HUDEP-2 (cell line): Measurements from ENCODE around the gene TFRC.
"Not testable (repeated sequence)": the region's sequence is repeated elsewhere in the genome, so short reads cannot be mapped to it uniquely, and the experiment has no call there.

Experiments used
- DNase-seq, 76 experiments: peaks; one replicate each; lab custom pipeline; 2025; ENCODE audit not compliant: unreplicated experiment in 76 of 76; lab: John Stamatoyannopoulos, UW

TFRC gene

DNA sequence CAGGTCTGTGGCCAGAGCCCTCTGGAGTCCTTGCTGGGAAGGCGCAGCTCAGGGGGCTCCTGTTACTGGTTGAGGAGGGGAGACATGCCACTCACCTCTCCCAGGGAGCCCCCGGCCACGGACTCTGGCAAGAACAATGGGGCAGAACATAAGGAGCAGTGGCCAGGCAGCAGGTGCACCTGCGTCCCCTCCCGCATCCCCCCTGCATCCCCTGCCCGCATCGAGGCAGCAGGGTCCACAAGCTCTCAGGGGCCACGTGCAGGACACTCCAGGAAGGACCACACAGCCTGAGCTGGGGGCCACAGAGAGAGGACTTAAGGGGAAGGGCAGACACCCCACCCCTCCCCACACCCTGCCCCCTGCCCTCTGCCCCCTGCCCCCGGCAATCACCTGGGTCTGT, 73.0 kb downstream of the TFRC start:
- DNase-seq: no peak

DNA sequence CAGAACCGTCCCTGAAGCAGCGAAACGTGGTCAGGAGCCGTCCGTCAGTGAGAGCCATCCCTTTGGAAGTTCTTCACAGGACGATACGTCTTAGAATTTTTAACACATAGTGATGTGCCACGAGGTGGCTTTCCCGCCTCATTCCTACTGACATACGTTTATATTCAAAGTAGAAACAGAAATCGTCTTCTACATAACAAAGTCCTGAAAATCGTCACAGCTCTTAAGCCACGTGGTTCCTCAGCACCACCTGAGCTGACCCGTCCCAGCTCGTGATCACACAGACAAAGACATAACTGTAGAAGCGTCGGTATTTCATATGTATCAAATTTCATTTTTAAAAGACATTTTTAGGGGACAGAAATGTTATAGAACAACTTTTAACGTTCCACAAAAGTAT, 73.5 kb downstream of the TFRC start:
- DNase-seq: no peak

DNA sequence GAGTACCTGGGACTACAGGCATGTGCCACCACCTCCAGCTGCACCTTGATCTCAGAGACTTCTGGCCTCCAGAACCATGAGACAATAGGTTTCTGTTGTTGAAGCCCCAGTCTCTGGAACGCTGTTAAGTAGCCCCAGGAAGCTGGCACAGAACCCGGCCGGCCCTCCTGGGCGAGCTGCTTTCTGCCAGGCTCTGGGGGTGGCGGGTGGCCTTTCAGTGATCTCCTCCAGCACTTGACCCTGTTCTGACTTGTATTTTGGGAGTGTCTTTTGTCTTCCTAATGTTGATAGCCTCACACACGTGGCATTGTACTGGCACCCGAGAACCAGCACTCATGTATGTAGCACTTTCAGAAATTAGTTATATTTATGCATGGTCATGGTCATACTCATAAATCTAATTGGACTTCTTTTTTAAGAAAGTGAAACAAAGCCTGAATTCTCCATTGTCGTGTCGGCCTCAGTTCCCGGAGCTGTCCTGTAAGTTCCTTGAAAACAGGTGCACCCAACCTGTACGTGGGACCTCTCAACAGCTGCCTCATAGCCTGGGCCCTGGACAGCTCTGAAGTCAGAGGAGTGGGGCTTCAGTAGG, 74.0 kb downstream of the TFRC start:
- no peak for DNase-seq

DNA sequence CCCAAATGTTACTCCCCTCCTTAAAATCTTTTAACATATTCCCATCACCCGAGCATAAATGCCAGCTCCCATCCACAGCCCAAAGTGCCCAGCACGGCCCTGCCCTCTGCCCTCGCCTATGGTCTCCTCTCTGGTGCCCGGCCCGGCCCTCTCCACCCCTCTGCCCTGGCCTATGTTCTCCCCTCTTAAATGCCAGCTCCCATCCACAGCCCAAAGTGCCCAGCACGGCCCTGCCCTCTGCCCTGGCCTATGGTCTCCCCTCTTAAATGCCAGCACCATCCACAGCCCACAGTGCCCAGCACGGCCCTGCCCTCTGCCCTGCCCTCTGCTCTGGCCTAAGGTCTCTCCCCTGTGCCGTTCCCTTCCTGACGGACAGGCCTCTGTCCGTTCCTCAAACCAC, 76.6 kb downstream of the TFRC start:
- not testable (repeated sequence) for DNase-seq

DNA sequence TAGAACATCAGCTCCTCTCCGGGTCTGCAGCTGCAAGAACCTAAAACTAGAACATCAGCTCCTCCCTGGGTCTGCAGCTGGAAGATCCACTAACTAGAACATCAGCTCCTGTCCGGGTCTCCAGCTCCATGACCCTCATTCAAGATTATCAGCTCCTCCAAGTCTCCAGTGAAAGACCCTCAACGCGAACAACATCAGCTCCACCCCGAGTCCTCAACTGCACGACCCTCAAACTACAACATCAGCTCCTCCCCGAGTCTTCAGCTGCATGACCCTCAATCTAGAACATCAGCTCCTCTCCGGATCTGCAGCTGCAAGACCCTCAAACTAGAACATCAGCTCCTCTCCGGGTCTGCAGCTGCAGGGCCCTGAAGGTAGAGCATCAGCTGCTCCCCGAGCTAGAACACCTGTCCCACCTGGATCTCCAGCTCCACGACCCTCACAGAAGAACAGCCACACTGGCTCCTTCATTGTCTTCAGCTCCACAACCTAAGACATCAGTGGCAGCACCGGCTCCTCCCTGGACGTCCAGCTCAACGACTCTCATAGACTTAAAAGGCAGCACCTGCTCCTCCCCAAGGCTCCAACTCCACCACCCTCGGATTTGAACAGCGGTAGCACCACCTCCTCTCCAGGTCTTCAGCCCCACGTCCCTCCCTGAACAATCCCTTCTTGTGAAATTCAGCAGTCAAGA, 77.4 kb downstream of the TFRC start:
- DNase-seq: not testable (repeated sequence)

DNA sequence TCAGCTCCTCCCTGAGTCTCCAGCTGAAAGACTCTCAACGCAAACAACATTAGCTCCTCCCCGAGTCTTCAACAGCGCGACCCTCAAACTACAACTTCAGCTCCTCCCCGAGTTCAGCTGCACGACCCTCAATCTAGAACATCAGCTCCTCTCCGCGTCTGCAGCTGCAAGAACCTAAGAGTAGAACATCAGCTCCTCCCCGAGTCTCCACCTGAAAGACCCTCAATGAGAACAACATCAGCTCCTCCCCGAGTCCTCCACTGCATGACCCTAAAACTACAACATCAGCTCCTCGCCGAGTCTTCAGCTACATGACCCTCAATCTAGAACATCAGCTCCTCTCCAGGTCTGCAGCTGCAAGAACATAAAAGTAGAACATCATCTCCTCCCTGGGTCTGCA, 78.3 kb downstream of the TFRC start:
- no peak for DNase-seq

DNA sequence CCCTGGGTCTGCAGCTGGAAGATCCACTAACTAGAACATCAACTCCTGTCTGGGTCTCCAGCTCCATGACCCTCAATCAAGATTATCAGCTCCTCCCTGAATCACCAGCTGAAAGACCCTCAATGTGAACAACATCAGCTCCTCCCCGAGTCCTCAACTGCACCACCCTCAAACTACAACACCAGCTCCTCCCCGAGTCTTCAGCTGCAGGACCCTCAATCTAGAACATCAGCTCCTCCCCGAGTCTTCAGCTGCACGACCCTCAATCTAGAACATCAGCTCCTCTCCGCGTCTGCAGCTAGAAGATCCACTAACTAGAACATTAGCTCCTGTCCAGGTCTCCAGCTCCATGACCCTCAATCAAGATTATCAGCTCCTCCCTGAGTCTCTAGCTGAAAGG, 79.2 kb downstream of the TFRC start:
- DNase-seq: not testable (repeated sequence)

- not testable (repeated sequence) for DNase-seq
These were observed 80.7 kb downstream of the TFRC start for GRCh38 chr3:196001240-196001639.

DNA sequence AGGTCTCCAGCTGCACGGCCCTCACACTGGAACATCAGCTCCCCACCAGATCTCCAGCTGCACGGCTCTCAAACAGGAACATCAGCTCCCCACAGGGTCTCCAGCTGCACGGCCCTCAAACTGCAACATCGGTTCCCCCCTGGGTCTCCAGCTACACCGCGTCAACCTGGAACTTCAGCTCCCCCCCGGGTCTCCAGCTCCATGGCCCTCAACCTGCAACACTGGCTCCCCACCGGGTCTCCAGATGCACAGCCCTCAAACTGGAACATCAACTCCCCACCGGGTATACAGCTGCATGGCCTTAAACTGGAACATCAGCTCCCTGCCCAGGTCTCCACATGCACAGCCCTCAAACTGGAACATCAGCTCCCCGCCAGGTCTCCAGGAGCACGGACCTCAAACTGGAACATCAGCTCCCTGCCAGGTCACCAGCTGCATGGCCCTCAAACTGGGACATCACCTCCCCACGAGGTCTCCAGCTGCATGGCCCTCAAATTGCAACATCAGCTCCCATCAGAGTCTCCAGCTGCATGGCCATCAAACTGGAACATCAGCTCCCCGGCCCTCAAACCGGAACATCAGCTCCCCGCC, 81.4 kb downstream of the TFRC start:
- not testable (repeated sequence) for DNase-seq

GRCh38 chr3:195999896-196000295, 82.0 kb downstream of the TFRC start:
- DNase-seq: no peak
